Activated CD8-positive, alpha-beta T cell treated with anti-CD3 and anti-CD28 coated beads for 36 hours (primary cell): ENCODE measurements around the gene GLMN. TPM values are rescaled to one million over a fixed set of nuclear protein-coding genes. Genes with fewer than 3 reads are reported as not detected.
A peak's percentile ranks its signal among the peaks of the same experiment; 100 is the strongest.

Experiments used
- ATAC-seq: fragments of 200-7000 bp; cut with Tn5 transposase; one replicate; pipeline ENCODE4 v1.10.0; 2021; ENCODE audit warnings: mild to moderate bottlenecking, moderate library complexity
- CTCF ChIA-PET: fragments of 350-600 bp; sonication (Branson Sonifier 250); formaldehyde crosslinking; loops from one replicate; lab custom pipeline; 2021; ENCODE audit warnings: antibody characterized with exemption; lab: Charles Lee
- POLR2A ChIA-PET: fragments of 350-600 bp; sonication (Branson Sonifier 250); formaldehyde crosslinking; loops from one replicate; lab custom pipeline; 2021; ENCODE audit warnings: antibody characterized with exemption; lab: Charles Lee
- DNase-seq: peaks from one replicate; pipeline ENCODE4 v3.0.0-alpha.2; 2020
- H3K27ac Mint-ChIP-seq: one replicate; pipeline ENCODE4 v1.8.0; 2021; ENCODE audit warnings: mild to moderate bottlenecking, mixed read lengths
- H3K27me3 Mint-ChIP-seq: one replicate; pipeline ENCODE4 v1.8.0; 2021; ENCODE audit warnings: mixed read lengths
- H3K36me3 Mint-ChIP-seq: one replicate; pipeline ENCODE4 v1.8.0; 2021; ENCODE audit warnings: low read depth, mixed read lengths
- H3K4me1 Mint-ChIP-seq: one replicate; pipeline ENCODE4 v1.8.0; 2021; ENCODE audit warnings: low read depth, mixed read lengths
- H3K4me3 Mint-ChIP-seq: one replicate; pipeline ENCODE4 v1.8.0; 2021; ENCODE audit warnings: mild to moderate bottlenecking, moderate library complexity, mixed read lengths
- H3K9me3 Mint-ChIP-seq: one replicate; pipeline ENCODE4 v1.8.0; 2021; ENCODE audit warnings: mixed read lengths
- intact Hi-C: fragments of 100-400 bp; cut with micrococcal nuclease; formaldehyde crosslinking; loops from one replicate; pipeline ENCODE4 v1.10.0; 2022
- total RNA-seq, 2 experiments: library from RNA; stranded (reverse); gene quantifications; one replicate each; pipeline ENCODE4 v1.2.3, GENCODE V29; 2021
- TF ChIP-seq, protein P1 (sequence below): fragments of 200-600 bp; IDR thresholded peaks from one replicate; pipeline ENCODE4 v1.8.0; 2022; ENCODE audit warnings: antibody characterized with exemption, mild to moderate bottlenecking

Gene GLMN
- total RNA-seq, 2 experiments from 2014 or later = 16.8 TPM

DNA sequence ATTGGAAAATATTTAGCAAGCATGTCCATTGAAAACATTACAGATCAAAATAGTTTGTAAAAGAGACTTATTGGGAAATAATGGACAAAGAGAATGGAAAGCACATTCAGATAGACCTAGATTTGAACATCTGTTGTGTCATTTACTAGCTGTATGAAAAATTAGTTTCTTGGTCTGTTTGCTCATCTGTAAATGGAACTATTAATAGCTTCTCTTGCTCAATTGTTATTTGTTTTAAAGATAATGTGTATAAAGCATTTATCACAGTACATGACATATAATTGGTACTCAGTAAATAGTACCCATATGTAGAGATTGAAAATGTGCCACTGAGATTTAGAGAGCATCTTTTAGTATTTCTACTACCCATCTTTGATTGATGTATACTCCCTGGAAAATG lies 26.0 kb upstream of the GLMN start:
- DNase-seq = no peak
- intact Hi-C loops = no loop called here
- TF ChIP-seq, protein P1, sequence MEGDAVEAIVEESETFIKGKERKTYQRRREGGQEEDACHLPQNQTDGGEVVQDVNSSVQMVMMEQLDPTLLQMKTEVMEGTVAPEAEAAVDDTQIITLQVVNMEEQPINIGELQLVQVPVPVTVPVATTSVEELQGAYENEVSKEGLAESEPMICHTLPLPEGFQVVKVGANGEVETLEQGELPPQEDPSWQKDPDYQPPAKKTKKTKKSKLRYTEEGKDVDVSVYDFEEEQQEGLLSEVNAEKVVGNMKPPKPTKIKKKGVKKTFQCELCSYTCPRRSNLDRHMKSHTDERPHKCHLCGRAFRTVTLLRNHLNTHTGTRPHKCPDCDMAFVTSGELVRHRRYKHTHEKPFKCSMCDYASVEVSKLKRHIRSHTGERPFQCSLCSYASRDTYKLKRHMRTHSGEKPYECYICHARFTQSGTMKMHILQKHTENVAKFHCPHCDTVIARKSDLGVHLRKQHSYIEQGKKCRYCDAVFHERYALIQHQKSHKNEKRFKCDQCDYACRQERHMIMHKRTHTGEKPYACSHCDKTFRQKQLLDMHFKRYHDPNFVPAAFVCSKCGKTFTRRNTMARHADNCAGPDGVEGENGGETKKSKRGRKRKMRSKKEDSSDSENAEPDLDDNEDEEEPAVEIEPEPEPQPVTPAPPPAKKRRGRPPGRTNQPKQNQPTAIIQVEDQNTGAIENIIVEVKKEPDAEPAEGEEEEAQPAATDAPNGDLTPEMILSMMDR = no peak
- ChIA-PET CTCF (interaction anchor here (0.9 kb wide), 1 partner anchor 9 kb away, joined by 3 read pairs; no protein-coding TSS in a partner anchor), POLR2A (no interaction called here)
- peaks cover 73% of the 10 kb centered on the region for H3K36me3 Mint-ChIP-seq
- no peak overlapping the region for H3K27ac Mint-ChIP-seq
- peaks cover 18% of the 10 kb centered on the region for H3K4me1 Mint-ChIP-seq
- no peak for ATAC-seq
- peaks cover 26% of the 10 kb centered on the region for H3K9me3 Mint-ChIP-seq
- no peaks in the 10 kb centered on the region for H3K27me3 Mint-ChIP-seq
- no peak overlapping the region for H3K4me3 Mint-ChIP-seq

DNA sequence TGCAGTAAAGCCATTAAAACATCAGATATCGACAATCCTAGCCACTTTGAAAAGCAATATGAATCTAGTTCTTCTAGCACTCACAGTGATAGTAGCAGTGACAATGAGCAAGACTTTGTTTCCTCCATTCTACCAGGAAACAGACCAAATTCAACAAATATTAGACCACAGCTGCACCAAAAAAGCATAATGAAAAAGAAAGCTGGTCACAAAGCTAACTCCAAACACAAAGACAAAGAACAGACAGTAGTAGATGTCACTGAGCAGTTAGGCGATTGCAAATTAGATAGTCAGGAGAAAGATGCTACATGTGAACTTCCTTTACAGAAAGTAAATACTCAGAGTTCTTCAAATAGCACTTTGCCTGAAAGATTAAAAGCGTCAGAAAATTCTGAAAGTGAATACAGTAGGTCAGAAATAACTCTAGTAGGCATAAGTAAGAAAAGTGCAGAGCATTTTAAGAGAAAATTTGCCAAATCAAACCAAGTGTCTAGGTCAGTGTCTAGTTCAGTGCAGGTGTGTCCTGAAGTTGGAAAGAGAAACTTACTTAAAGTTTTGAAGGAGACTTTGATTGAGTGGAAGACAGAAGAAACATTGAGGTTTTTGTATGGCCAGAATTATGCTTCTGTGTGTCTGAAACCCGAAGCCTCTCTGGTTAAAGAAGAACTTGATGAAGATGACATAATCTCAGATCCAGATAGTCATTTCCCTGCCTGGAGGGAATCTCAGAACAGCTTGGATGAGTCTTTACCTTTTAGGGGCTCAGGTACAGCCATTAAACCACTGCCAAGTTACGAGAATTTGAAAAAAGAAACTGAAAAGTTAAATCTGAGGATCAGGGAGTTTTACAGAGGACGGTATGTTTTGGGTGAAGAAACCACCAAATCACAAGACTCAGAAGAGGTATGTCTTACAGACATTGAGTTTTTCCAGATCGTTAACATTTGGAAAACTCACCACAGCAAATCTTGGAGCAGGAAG lies 25.0 kb upstream of the GLMN start:
- CTCF ChIA-PET = no interaction called here
- peak overlapping the region; percentile 18 for H3K4me3 Mint-ChIP-seq

DNA sequence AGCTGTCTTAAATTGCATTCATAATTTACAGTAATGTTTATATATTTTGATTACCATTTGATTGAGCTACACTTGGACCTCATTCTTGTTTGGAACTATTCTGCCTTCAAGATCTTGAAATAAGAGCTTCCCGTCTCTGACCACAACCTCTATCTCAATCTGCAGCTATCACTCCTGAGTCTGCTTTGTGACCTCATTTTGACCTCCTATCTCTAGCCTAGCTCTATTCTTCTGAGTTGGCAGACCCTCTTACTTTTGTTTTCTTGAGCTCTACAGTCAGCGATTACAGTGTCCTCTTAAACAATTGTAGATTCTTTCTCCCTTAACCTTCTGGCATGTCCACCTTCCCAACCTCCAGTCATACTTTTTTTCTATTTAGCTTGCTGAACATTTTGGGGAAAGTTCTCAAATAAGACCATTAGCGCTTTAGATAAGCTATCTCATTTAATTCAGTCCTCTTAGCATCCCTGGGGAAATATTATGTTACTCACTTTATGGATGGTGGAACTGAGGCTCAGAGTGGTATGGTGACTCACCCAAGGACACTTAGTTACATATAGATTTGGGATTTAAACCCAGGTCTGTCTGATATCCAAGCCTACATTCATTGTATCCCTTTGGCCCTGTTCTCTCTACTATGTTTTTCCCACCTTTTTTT lies 19.2 kb upstream of the GLMN start:
- peaks cover 56% of the 10 kb centered on the region for H3K4me1 Mint-ChIP-seq
- DNase-seq = peak; percentile 28

More for the DNA sequence above, 25.0 kb upstream of the GLMN start:
- intact Hi-C loops = no loop called here
- Mint-ChIP-seq H3K9me3 (peaks cover 24% of the 10 kb centered on the region), H3K36me3 (peaks cover 71% of the 10 kb centered on the region), H3K27me3 (no peaks in the 10 kb centered on the region), H3K4me1 (peaks cover 23% of the 10 kb centered on the region), H3K27ac (peak overlapping the region; percentile 87)
- POLR2A ChIA-PET = no interaction called here
- TF ChIP-seq, protein P1 = no peak
- ATAC-seq (peak; percentile 81), DNase-seq (no peak)

DNA sequence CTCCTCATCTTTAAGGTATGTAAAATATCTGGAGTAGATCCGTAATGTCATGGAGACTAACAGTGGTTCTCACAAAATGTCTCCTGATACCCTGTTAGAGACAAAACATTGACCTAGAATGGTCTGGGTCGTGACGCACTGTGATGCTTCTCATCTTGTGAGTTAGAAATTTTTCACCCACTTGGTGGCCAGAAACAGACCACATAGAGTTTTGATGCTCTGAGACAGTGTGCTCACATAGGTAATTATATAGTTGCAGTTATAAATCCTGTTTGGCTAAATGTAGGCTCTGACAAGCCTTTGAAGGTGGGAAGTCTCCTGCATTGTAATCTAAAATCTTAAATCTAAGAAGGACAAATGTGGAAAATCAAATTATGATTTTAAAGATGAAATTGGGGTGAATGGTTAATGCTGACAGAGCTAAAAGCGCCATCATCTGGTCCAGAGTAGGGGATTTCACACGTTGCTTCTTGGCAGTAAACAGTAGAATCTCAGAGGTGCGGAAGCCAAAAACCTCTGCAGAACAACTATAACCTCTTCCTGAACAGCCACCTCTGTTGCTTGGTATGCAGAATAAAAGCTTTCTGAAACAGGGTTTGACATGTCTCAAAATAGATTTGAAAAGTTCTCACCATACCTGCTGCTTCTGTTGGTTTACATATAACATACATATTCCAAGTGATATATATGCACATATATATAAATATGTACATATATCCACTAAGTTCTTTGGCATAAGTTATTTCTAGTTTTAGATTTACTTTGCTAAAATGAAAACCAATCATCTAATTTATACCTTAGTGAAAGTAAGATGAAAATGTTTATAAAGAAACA lies 17.2 kb upstream of the GLMN start:
- Mint-ChIP-seq H3K27ac (peak overlapping the region; percentile 81), H3K9me3 (no peaks in the 10 kb centered on the region), H3K4me3 (peak overlapping the region; percentile 14), H3K36me3 (peaks cover 49% of the 10 kb centered on the region), H3K4me1 (peaks cover 63% of the 10 kb centered on the region), H3K27me3 (no peaks in the 10 kb centered on the region)
- ATAC-seq (peak; percentile 82), DNase-seq (peak; percentile 83)
- TF ChIP-seq, protein P1 = no peak
- ChIA-PET CTCF (interaction anchor here (0.7 to 3.9 kb wide), 16 partner anchors 9 to 318 kb away, joined by 3 to 21 read pairs (median 4); no protein-coding TSS in a partner anchor), POLR2A (interaction anchor here (0.7 to 6.7 kb wide), 9 partner anchors 12 to 268 kb away, joined by 3 to 57 read pairs (median 3); partner anchors contain the start of genes GFI1, GLMN and RPAP2)
- intact Hi-C loops = loop anchor here (5.0 kb wide), 1 partner anchor 51 kb away; no protein-coding TSS in a partner anchor

More for the DNA sequence above, 19.2 kb upstream of the GLMN start:
- TF ChIP-seq, protein P1 = no peak
- H3K4me3 Mint-ChIP-seq = no peak overlapping the region
- ChIA-PET POLR2A (interaction anchor here (1.3 to 6.7 kb wide), 4 partner anchors 19 to 166 kb away, joined by 3 to 57 read pairs (median 4); partner anchors contain the start of genes GFI1, GLMN and RPAP2), CTCF (interaction anchor here (0.9 to 3.9 kb wide), 10 partner anchors 10 to 282 kb away, joined by 3 to 21 read pairs (median 4); no protein-coding TSS in a partner anchor)
- no peaks in the 10 kb centered on the region for H3K9me3 Mint-ChIP-seq
- no peaks in the 10 kb centered on the region for H3K27me3 Mint-ChIP-seq
- intact Hi-C loops = loop anchor here (5.0 kb wide), 1 partner anchor 49 kb away; no protein-coding TSS in a partner anchor
- H3K27ac Mint-ChIP-seq = peak overlapping the region; percentile 70
- H3K36me3 Mint-ChIP-seq = peaks cover 45% of the 10 kb centered on the region
- ATAC-seq = peak; percentile 72
